ENCODE data around the gene ATP10A.

ATP10A gene

GRCh38 chr15:25693321-25694238, 169.5 kb downstream of the ATP10A start:
- DNase-seq: no peak

- no peak for DNase-seq
These were observed 171.3 kb downstream of the ATP10A start for GRCh38 chr15:25691544-25692430.

- DNase-seq: no peak
These were observed 172.2 kb downstream of the ATP10A start for GRCh38 chr15:25690673-25691543.

DNA sequence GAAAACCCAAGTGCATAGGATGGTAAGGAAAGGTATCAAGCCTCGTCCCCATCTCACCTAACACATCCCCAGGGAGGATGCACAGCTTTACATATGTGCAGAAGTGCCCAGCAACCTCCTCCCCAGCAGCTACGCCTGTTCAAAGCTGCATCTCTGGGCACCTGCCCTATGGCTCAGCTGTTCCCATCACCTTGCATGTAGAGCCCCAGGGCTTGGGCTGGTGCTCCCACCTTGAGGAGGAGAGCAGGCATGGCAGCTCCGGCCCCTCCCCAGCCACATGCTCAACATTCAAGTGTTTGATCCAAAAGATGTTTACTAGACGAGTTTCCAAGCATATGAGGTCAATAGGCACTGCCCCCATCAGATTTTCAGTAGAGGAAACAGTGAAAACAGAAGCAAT, 173.5 kb downstream of the ATP10A start:
- no peak for DNase-seq

DNA sequence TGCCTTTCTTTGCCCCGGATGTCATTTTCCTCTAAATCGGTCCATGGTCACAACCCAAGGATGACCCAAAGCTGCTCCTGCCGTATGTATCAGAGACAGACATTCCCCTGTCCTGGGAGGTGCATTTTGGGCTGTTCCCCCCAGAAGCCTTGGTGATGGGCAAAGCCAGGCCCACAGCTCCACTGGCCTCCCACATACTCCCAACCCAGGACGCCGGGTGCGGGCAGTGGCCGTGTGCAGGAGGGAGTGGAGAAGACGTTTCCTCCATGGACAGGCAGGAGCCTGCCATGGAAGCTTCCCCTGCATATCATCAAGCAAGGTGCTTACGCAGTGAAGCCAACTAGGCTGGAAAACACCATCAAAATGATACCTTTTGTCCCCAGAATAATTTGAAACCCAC, 175.0 kb downstream of the ATP10A start:
- DNase-seq: no peak

- DNase-seq: no peak
These were observed 175.4 kb downstream of the ATP10A start for GRCh38 chr15:25687689-25688088.

- DNase-seq: no peak
These were observed 175.9 kb downstream of the ATP10A start for GRCh38 chr15:25687276-25687675.

DNA sequence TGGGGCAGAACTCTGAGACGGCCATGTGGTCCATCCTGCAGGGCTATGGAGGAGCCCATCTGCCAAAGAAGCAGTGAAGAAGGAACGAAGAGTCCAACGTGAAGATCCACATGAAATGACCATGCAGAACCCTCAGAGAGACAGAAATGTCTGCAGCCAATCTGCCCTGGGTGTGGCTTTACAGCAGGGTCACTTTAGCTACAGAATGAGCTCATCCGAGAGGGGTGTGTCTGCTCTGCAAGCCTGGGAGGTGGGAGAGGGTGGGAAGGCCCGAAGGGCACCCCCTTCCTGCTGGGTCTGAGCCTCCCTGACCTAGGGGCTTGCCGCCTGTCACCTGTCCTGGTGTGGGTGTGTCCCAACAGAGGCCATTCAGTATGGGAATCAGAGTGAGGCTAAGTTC, 176.3 kb downstream of the ATP10A start:
- DNase-seq: no peak

- no peak for DNase-seq
These were observed 178.4 kb downstream of the ATP10A start for GRCh38 chr15:25684521-25685431.

- no peak for DNase-seq
These were observed 179.2 kb downstream of the ATP10A start for GRCh38 chr15:25683911-25684310.

- DNase-seq: no peak
These were observed 179.7 kb downstream of the ATP10A start for GRCh38 chr15:25683415-25683814.

DNA sequence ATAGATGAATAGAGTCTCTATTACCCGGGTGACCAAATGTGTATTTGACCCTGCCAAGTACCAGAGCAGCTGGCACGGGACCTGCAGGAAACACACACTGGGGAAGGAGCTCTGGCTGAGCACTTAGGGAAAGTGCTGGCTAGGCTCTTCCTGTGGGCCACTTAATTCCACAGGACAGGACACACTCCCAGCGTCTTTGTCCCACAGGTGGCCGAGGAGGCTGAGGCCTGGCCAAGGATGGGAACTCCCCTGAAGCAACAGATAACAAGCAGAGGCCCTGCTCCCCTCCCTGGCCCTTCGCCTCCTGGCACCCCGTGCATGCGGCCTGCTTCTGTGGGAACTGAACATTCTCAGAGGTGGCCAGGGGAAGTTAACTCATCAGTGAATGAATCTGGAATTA, 180.8 kb downstream of the ATP10A start:
- no peak for DNase-seq

GRCh38 chr15:25680686-25681025, 182.5 kb downstream of the ATP10A start:
- no peak for DNase-seq

DNA sequence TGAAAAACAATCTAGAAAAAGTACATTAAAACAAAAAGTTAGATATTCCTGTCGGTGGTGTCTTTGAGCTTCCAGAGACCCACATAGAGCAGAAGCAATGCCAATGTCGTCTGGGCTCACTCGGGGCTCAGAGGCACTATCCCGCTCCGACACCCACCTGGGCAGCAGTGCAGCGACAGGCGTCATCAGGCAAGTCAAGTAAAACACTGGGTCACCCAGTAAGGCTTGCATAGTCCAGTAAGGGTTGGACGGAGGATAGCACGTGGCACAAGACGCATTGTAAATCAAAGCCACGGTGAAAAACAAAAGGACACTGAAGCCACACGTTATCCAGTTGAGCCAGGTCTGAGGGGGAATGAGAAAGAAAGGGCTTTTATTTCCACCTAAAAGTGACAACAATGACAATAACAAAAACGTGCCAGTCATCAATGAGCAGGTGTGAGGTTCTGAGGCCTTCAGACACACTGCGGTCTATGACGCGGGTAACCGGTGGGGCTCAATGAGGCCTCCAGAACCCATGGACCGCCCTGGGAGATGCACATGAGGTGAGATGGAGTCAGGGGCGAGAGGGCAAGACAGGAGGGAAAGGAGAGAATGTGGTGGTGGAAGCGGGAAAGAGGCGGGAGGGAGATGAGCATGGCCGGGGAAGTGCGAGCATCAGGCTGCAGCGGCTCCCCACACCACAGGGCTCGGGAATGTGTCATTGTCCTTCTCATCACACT, 183.0 kb downstream of the ATP10A start:
- DNase-seq: no peak

DNA sequence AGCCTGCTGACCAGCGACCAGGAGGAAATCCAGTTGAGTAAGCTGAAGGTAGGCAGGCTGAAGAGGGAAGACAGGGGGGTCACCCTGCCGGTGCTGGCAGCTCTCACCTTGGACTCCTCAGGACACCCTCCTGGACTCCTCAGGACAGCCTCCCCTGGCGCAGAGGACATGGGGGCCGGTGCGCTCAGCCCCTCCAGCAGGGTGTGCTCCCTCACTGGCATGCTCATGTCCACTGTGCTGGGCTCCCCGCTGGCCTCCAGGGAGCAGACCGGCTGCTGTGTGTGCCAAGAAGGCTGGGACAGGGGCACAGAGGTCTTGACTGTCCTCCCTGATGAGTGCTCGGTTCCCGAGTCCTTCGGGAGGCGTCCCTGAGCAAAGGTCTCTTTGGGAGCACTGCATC, 183.6 kb downstream of the ATP10A start:
- no peak for DNase-seq

DNA sequence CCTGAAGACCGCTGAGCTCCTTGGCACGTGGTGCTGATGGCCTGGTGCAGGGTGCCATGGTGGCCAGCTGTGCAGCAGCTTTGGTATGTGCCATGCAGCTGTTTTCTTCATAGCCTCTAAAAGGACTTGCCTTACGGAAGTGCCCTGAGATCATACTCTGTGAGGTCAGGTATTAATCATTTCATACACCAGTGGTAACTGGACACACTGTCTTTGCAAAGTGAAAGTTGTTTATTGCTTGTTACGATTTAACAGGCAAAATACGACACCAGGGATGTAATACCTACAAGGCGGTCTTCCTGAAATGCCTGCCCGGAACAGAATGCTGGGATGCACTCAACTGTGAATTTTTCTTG, 184.6 kb downstream of the ATP10A start:
- no peak for DNase-seq

- DNase-seq: no peak
These were observed 185.2 kb downstream of the ATP10A start for GRCh38 chr15:25677719-25678499.

DNA sequence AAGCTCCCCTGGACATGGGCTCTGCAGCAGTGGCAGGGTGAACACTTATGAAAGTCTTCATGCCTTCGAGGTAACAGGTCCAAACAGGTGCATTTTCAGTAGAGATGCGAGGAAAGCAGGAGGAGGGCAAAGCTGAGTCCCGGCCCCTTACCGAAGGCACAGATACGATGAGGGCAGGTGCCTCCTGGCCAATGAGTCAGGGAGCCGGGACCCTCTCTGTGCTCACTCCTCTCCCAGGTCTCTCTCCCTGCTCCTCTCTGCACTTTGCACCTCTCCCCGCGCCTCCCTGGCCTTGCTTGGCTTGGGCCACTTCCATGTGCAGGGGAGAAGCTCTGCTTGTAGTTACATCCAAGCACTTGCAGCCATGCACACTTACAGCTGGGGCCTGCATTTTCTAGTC, 187.1 kb downstream of the ATP10A start:
- DNase-seq: no peak

GRCh38 chr15:25675396-25675795, 187.7 kb downstream of the ATP10A start:
- DNase-seq: no peak

DNA sequence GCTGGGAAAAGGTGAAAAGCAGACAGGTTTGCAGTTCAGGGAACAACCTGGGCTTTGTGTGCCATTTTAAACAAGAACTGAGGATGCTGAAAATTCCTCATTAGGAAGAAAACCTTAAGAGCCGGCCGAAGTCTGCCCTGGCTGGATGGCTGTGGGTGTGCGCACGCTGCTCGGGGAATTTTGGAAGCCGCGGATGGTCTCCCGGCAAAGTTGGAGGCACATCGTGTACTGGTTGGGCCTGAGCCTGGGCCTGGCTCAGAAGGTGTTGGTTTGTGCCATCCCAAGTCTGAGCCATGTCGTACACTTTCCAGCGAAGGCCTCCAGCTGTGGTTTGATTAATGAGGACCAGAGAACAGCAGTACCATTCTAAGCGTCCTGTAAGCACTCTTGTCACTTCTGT, 188.2 kb downstream of the ATP10A start:
- DNase-seq: no peak
